ELR (cell line): ENCODE results near the gene TOMM40.
A peak's percentile ranks its signal among the peaks of the same experiment; 100 is the strongest.
"Not testable (repeated sequence)": the region's sequence is repeated elsewhere in the genome, so short reads cannot be mapped to it uniquely, and the experiment has no call there.

ENCODE experiments used
- DNase-seq: peaks from one replicate; pipeline ENCODE4 v3.0.0-alpha.2; 2015; ENCODE audit warnings: low read depth

The TOMM40 gene

DNA sequence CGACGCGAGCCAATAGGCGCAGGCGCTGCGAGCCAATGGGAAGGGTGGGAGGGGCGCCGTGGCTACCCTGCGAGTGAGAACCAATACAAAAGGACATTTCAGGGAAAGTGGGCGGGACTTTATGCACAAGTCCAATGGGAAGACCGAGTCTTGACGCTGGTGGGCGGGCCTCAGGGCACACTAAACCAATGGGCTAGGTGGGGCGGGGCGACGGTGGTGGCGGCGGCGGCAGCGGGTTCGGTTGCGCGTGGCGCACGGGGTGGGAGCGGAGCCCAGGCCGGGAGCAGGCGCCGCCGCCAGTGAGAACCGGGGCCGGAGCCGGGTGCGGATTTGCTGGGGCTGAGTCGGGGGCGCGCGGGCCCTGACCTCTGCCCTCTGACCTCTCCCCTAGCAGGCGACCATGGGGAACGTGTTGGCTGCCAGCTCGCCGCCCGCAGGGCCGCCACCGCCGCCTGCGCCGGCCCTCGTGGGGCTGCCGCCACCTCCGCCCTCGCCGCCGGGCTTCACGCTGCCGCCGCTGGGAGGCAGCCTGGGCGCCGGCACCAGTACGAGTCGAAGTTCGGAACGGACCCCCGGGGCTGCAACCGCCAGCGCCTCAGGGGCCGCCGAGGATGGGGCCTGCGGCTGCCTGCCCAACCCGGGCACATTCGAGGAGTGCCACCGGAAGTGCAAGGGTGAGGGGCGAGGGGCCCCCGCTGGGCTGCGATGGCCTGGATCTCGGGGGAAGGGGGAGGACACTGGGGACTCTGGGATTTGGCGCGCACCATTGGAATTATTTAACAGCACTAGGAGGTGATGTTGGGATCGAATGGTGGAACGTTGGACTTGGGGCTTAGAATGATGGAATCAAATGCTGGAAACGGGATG is at the start of gene TOMM40:
TSS of gene TOMM40 (plus strand) at position 239 of the 867 bp plus-strand sequence. CDS start at position 401, 162 bp downstream.
- DNase-seq: no peak

GRCh38 chr19:44845286-44845611 is 45.8 kb upstream of the TOMM40 start:
- DNase-seq: no peak

- peak; percentile 98 for DNase-seq
These were observed 45.2 kb upstream of the TOMM40 start, which contains the start of gene NECTIN2 for GRCh38 chr19:44845612-44846454. TSS of gene NECTIN2 (plus strand) at chr19:44846297. CDS start at chr19:44846526, 229 bp downstream.

DNA sequence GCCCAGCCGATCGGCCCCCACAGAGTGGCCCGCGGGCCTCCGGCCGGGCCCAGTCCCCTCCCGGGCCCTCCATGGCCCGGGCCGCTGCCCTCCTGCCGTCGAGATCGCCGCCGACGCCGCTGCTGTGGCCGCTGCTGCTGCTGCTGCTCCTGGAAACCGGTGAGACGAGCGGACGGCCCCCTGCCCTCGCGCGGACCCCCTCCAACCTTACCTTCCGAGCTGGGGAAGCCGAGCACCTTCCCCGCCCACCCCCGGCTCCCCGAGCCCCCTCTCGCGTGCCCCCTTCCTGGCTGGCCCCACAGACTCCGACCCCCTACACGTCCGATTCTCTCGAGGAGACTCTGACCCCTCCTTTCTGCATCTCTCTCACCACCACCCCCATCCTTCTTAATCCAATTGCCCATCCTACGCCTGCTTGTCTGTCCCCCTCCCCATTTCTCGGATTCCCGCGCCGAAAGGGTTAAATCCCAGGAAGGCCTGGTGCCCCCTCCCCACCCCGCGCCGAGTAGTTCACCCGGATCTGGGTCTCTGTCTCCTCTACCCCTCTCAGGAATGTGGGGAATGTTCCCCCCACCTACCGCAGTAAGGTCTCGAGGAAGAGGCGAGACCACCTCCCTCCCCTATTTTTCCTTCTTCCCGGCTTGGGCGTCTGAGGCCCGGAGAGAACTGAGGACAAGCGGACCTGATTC is 44.5 kb upstream of the TOMM40 start:
- peak; percentile 46 for DNase-seq

GRCh38 chr19:44847144-44848035 is 43.7 kb upstream of the TOMM40 start:
- peak; percentile 69 for DNase-seq

DNA sequence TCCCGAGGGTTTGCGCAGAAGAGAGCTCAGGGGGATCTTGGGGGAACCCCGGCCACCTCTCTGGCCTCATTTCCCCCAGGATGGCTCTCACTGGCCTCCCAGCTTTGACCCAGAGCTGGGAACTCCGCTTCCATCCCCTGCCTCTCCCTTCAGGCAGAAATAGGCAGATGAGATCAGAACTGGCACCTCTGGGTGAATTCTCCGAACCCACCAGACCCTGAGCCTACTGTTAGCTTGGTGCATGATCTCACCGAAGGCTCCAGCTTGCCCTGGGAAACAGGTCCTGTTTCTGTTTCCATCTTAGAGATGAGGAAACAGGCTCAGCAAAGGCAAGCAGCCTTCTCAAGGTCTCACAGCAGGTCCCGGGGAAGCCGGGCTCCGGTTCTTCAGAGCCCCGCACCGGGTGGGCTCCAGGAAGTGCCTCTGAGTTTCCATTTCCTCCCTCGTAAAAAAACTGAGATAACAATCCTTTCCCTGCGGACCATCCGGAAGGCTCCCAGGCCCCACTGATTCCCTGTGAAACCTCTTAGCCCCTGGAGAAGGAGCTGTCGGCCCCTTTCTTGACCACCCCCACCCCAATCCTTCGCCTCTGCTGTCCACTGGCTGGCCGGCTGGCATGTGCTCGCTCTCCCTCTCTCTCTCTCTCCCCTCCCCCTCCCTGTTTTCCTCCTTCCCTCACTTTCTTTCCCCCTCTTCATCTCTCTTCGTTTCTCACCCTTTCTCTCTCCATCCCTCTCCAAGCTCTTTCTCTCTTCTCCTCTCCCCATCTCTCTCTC is 42.8 kb upstream of the TOMM40 start:
- peak; percentile 60 for DNase-seq

DNA sequence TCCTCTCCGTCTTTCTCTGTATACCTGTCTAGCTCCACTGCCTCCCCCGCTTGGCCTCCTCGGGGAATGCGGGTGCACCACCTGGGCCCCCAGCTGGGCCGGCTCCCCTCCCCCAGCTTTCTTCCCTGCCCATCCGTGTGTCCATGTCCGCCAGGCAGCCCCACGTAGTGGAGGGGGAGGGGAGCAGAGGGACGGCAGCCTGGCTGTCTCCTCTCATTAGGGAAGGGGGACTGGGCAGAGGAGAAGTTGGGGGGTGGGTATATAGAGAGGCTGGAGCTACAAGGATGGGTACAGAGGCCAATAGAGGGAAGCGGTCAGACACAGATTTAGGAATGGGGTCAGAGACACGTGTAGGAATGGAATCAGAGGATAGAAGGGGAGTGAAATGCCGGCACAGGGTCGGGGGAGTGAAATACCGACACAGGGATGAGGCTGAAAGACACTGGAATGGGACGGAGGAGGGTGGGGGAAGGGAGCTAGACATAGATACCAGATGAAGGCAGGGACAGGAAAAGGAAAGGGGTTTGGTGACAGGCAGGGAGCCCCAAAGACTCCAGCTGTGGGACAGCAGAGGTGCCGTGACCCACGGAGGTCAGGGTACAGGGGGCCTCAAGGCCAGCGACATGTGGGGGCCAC is 42.1 kb upstream of the TOMM40 start:
- DNase-seq: no peak

GRCh38 chr19:44850641-44851109 is 40.4 kb upstream of the TOMM40 start:
- no peak for DNase-seq

DNA sequence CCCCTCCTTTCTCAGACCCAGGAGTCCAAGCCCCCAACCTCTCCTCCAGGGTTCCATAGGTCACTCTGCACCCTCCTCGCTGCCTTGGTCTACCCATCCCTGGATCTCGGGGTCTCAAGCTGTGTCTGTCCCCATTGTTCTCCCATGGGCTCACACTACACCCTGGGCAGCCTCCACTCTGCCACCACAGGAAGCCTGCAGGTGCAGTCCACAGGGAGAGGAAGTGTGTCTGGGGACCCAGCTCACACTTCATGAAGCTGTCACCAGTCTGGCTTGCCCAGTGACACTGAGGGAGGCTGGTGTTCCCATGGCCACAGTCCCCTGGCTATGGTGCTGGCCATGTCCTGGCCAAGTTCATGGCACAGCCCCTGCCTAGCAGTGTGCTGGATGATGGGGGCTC is 39.6 kb upstream of the TOMM40 start:
- no peak for DNase-seq

- DNase-seq: no peak
These were observed 35.4 kb upstream of the TOMM40 start for GRCh38 chr19:44855606-44856005.

DNA sequence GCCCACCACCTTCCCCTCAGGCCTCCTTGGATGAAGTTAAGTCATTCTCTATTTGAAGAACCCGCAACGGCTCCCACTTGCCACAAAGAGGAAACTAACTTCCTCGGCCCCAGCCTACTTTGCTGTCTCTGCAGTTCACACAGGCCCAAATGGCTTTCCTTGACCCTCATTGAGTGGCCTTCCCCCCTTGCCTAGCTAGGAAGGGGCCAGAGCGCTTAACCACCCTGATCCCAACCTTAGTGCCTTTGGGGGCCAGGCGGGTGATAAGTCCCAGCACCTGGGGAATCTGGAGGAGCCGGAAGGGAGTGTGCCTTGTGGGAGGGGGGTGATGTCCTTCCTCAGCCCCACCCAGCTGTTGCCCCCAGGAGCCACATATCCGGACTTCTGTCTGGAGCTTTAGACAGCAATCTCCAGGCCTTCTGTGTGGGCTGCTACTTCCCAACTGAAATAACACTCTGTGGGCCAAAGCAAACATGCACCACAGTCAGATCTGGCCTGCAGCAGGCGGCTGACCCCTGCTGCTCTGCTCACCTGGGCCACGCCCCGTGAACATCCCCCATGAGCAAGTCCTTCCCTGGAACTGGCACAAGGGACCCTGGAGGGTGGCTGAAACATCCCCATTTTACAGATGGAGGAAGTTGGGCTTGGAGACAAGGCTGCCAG is 34.5 kb upstream of the TOMM40 start:
- no peak for DNase-seq

GRCh38 chr19:44857837-44858236 is 33.2 kb upstream of the TOMM40 start:
- no peak for DNase-seq

- DNase-seq: not testable (repeated sequence)
These were observed 29.5 kb upstream of the TOMM40 start for GRCh38 chr19:44861576-44861975.

- DNase-seq: no peak
These were observed 27.1 kb upstream of the TOMM40 start for GRCh38 chr19:44863990-44864389.

GRCh38 chr19:44865196-44865767 is 25.8 kb upstream of the TOMM40 start:
- no peak for DNase-seq

GRCh38 chr19:44866664-44867063 is 24.4 kb upstream of the TOMM40 start:
- DNase-seq: no peak

- DNase-seq: no peak
These were observed 23.5 kb upstream of the TOMM40 start for GRCh38 chr19:44867578-44867977.

DNA sequence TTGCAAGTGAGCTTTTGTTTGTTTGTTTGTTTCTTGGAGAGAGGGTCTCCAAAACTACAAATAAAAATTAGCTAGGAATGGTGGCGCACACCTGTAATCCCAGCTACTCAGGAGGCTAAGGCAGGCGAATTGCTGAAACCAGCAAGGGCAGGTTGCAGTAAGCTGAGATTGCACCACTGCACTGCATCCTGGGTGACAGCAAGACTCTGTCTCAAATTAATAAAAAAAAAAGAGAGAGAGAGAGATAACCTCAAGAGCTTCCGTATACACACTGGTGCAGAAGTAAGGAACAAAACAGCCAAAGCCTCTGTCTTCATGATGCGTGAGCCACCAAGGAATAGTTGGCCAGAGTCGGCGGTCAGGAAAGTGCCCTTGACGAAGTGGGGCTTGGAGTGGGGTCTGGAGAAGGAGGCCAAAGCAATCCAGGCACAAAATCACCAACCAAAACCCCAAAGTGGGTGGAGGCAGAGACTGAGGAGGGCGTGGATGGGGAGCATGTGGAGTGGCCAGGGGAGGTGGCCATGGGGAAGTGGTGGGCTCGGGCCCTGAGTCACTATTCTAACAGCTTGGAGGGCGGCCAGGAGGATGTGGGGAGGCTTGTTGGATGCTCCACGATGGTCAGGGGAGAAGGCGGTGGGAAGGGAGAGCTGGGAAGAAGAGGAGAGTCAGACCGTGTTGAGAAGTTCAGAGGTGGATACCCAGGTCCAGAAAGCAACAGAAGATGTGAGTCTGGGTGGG is 21.2 kb upstream of the TOMM40 start:
- DNase-seq: peak; percentile 93
